ENCODE results near the gene TGM3.

DNA sequence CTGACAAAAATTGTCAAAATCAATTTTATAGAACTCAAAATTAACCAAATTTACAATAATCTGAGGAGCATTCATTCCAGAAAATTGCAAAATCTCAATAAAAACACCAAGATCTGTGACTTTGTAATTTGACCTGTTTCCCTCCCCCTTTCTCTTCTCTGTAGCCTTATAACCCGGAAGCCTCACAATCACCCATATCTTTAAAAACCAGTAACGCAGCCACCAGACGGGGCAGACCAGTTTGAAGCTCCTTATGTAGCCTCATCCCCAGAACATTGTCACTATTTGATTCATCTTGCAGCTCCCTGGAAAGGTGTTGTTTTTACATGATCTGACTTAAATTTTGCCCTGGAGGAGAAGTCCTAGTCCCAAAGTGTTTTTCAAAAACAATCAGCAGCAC is 57.4 kb downstream of the TGM3 start:
- TF ChIP-seq ZNF155 (tag by site-specific recombination; IDR thresholded peaks at IDR 0.05): no peak
- no peak for TF ChIP-seq HOXA7 (CRISPR knock-in tag; IDR thresholded peaks at IDR 0.05; ENCODE audit: borderline replicate concordance)
- TF ChIP-seq, protein P1, sequence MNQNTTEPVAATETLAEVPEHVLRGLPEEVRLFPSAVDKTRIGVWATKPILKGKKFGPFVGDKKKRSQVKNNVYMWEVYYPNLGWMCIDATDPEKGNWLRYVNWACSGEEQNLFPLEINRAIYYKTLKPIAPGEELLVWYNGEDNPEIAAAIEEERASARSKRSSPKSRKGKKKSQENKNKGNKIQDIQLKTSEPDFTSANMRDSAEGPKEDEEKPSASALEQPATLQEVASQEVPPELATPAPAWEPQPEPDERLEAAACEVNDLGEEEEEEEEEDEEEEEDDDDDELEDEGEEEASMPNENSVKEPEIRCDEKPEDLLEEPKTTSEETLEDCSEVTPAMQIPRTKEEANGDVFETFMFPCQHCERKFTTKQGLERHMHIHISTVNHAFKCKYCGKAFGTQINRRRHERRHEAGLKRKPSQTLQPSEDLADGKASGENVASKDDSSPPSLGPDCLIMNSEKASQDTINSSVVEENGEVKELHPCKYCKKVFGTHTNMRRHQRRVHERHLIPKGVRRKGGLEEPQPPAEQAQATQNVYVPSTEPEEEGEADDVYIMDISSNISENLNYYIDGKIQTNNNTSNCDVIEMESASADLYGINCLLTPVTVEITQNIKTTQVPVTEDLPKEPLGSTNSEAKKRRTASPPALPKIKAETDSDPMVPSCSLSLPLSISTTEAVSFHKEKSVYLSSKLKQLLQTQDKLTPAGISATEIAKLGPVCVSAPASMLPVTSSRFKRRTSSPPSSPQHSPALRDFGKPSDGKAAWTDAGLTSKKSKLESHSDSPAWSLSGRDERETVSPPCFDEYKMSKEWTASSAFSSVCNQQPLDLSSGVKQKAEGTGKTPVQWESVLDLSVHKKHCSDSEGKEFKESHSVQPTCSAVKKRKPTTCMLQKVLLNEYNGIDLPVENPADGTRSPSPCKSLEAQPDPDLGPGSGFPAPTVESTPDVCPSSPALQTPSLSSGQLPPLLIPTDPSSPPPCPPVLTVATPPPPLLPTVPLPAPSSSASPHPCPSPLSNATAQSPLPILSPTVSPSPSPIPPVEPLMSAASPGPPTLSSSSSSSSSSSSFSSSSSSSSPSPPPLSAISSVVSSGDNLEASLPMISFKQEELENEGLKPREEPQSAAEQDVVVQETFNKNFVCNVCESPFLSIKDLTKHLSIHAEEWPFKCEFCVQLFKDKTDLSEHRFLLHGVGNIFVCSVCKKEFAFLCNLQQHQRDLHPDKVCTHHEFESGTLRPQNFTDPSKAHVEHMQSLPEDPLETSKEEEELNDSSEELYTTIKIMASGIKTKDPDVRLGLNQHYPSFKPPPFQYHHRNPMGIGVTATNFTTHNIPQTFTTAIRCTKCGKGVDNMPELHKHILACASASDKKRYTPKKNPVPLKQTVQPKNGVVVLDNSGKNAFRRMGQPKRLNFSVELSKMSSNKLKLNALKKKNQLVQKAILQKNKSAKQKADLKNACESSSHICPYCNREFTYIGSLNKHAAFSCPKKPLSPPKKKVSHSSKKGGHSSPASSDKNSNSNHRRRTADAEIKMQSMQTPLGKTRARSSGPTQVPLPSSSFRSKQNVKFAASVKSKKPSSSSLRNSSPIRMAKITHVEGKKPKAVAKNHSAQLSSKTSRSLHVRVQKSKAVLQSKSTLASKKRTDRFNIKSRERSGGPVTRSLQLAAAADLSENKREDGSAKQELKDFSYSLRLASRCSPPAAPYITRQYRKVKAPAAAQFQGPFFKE (tag by site-specific recombination; IDR thresholded peaks at IDR 0.05; ENCODE audit: borderline replicate concordance): no peak
- no peak for TF ChIP-seq CTCF (tag by site-specific recombination; IDR thresholded peaks at IDR 0.05)
- no peak for TF ChIP-seq SALL2 (tag by site-specific recombination; IDR thresholded peaks at IDR 0.05; ENCODE audit: borderline replicate concordance)
- TF ChIP-seq ZNF184 (tag by site-specific recombination; IDR thresholded peaks at IDR 0.05): no peak
- TF ChIP-seq, protein P2, sequence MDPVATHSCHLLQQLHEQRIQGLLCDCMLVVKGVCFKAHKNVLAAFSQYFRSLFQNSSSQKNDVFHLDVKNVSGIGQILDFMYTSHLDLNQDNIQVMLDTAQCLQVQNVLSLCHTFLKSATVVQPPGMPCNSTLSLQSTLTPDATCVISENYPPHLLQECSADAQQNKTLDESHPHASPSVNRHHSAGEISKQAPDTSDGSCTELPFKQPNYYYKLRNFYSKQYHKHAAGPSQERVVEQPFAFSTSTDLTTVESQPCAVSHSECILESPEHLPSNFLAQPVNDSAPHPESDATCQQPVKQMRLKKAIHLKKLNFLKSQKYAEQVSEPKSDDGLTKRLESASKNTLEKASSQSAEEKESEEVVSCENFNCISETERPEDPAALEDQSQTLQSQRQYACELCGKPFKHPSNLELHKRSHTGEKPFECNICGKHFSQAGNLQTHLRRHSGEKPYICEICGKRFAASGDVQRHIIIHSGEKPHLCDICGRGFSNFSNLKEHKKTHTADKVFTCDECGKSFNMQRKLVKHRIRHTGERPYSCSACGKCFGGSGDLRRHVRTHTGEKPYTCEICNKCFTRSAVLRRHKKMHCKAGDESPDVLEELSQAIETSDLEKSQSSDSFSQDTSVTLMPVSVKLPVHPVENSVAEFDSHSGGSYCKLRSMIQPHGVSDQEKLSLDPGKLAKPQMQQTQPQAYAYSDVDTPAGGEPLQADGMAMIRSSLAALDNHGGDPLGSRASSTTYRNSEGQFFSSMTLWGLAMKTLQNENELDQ (tag by site-specific recombination; IDR thresholded peaks at IDR 0.05; ENCODE audit: low read depth): no peak
- no peak for TF ChIP-seq PBX3 (CRISPR knock-in tag; IDR thresholded peaks at IDR 0.05)
- TF ChIP-seq, protein P3, sequence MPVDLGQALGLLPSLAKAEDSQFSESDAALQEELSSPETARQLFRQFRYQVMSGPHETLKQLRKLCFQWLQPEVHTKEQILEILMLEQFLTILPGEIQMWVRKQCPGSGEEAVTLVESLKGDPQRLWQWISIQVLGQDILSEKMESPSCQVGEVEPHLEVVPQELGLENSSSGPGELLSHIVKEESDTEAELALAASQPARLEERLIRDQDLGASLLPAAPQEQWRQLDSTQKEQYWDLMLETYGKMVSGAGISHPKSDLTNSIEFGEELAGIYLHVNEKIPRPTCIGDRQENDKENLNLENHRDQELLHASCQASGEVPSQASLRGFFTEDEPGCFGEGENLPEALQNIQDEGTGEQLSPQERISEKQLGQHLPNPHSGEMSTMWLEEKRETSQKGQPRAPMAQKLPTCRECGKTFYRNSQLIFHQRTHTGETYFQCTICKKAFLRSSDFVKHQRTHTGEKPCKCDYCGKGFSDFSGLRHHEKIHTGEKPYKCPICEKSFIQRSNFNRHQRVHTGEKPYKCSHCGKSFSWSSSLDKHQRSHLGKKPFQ (tag by site-specific recombination; IDR thresholded peaks at IDR 0.05): no peak

Measured in HEK293 (cell line).